Stimulated activated naive B cell treated with anti-CD40 and anti-IgM and Interleukin-4, amounts not matched to agents 10 μg/mL and 1 μg/mL and 100 μg/mL, for 72 hours (primary cell): ENCODE results near the gene TCEAL6.

ENCODE experiments used
- ATAC-seq, 2 donors: fragments of 150-1000 bp; cut with Tn5 transposase; replicated peaks; 2 replicates each; pipeline ENCODE4 v1.10.0; 2021; ENCODE audit warnings: moderate library complexity in 1 of 2
- DNase-seq: peaks from one replicate; pipeline ENCODE4 v3.0.0; 2021
- H3K27ac Mint-ChIP-seq: one replicate; pipeline ENCODE4 v1.8.0; 2022; ENCODE audit warnings: mild to moderate bottlenecking, mixed read lengths
- H3K27me3 Mint-ChIP-seq, 2 donors: one replicate each; pipeline ENCODE4 v1.8.0; 2022; ENCODE audit warnings: mixed read lengths in 2 of 2
- H3K36me3 Mint-ChIP-seq, 2 donors: one replicate each; pipeline ENCODE4 v1.8.0; 2022; ENCODE audit warnings: mixed read lengths in 2 of 2, mild to moderate bottlenecking in 1 of 2
- H3K4me1 Mint-ChIP-seq, 2 donors: one replicate each; pipeline ENCODE4 v1.8.0; 2022; ENCODE audit warnings: mixed read lengths in 2 of 2, mild to moderate bottlenecking in 1 of 2
- H3K4me3 Mint-ChIP-seq, 2 donors: one replicate each; pipeline ENCODE4 v1.8.0; 2022; ENCODE audit warnings: mild to moderate bottlenecking in 2 of 2, mixed read lengths in 2 of 2, moderate library complexity in 1 of 2
- H3K9me3 Mint-ChIP-seq, 2 donors: one replicate each; pipeline ENCODE4 v1.8.0; 2022; ENCODE audit warnings: mixed read lengths in 2 of 2, mild to moderate bottlenecking in 1 of 2

TCEAL6 gene

GRCh38 chrX:102115748-102116147, 26.5 kb downstream of the TCEAL6 start:
- Mint-ChIP-seq H3K4me1 (no peaks in the 10 kb centered on the region), H3K9me3 (peaks cover 6% of the 10 kb centered on the region in 2 donors), H3K27me3 (no peaks in the 10 kb centered on the region)

DNA sequence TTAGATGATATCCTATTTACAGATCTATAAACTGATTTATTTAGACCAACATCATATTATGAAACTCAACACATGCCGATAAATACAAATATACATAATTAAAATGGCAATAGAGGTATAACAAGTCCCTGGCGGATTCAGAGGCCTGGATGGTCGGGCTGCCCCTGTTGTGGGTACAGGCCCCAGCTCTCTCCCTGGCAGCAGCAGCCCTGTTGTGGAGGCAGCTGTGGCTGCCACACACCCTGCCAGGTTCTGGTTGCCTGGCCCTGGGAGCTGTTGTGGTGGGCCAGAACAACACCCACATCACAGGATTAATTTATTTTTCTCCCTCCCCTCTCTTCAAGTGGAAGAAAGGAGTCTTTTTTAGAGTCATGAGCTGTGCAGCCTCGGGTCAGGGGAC, 28.9 kb downstream of the TCEAL6 start:
- H3K27me3 Mint-ChIP-seq, result no peaks in the 10 kb centered on the region
- H3K9me3 Mint-ChIP-seq, result peaks cover 6 to 8% of the 10 kb centered on the region in 2 donors
- H3K27ac Mint-ChIP-seq, result no peak overlapping the region
- no peak for ATAC-seq
- no peaks in the 10 kb centered on the region for H3K4me1 Mint-ChIP-seq
- no peak overlapping the region for H3K4me3 Mint-ChIP-seq
- H3K36me3 Mint-ChIP-seq, result no peaks in the 10 kb centered on the region
- DNase-seq, result no peak

More at GRCh38 chrX:102115748-102116147, 26.5 kb downstream of the TCEAL6 start:
- Mint-ChIP-seq H3K27ac (no peak overlapping the region), H3K36me3 (no peaks in the 10 kb centered on the region), H3K4me3 (no peak overlapping the region)
- ATAC-seq (no peak), DNase-seq (no peak)
